SK-N-SH treated with all-trans-retinoic acid at 6 μM for 48 hours (cell line): ENCODE measurements around the gene CEP63.
"Not testable (repeated sequence)": the region's sequence is repeated elsewhere in the genome, so short reads cannot be mapped to it uniquely, and the experiment has no call there.

ENCODE experiments used
- ARNTL ChIP-seq: fragments of 450-650 bp; formaldehyde crosslinking; IDR thresholded peaks from 2 replicates; pipeline ENCODE4 v1.5.0; 2020; ENCODE audit warnings: low read depth, mild to moderate bottlenecking, moderate library complexity, borderline replicate concordance
- ESRRG ChIP-seq: fragments of 250-450 bp; sonication (Bioruptor Pico); IDR thresholded peaks from 2 replicates; pipeline ENCODE4 v1.6.1; 2021; ENCODE audit warnings: mild to moderate bottlenecking
- RARB ChIP-seq: fragments of 250-450 bp; sonication (Bioruptor Pico); IDR thresholded peaks from 2 replicates; pipeline ENCODE4 v1.8.0; 2021; ENCODE audit warnings: mild to moderate bottlenecking, moderate library complexity
- SNAI2 ChIP-seq: fragments of 250-450 bp; sonication (Bioruptor Pico); IDR thresholded peaks from 2 replicates; pipeline ENCODE4 v1.5.0; 2020; ENCODE audit warnings: mild to moderate bottlenecking, moderate library complexity
- TCF4 ChIP-seq: fragments of 250-450 bp; sonication (Bioruptor Pico); IDR thresholded peaks from 2 replicates; pipeline ENCODE4 v1.8.0; 2021; ENCODE audit warnings: mild to moderate bottlenecking, moderate library complexity, borderline replicate concordance
- ZFP30 ChIP-seq: fragments of 450-650 bp; formaldehyde crosslinking; IDR thresholded peaks from 2 replicates; pipeline ENCODE4 v1.5.0; 2022; ENCODE audit warnings: mild to moderate bottlenecking, moderate library complexity
- TF ChIP-seq, protein P1 (sequence below): fragments of 250-450 bp; sonication (Bioruptor Pico); IDR thresholded peaks from 2 replicates; pipeline ENCODE4 v1.5.1; 2020; ENCODE audit warnings: low read depth, mild to moderate bottlenecking, moderate library complexity
- TF ChIP-seq, protein P2 (sequence below): fragments of 250-450 bp; sonication (Bioruptor Pico); IDR thresholded peaks from 2 replicates; pipeline ENCODE4 v1.8.0; 2020; ENCODE audit warnings: mild to moderate bottlenecking, moderate library complexity, borderline replicate concordance

DNA sequence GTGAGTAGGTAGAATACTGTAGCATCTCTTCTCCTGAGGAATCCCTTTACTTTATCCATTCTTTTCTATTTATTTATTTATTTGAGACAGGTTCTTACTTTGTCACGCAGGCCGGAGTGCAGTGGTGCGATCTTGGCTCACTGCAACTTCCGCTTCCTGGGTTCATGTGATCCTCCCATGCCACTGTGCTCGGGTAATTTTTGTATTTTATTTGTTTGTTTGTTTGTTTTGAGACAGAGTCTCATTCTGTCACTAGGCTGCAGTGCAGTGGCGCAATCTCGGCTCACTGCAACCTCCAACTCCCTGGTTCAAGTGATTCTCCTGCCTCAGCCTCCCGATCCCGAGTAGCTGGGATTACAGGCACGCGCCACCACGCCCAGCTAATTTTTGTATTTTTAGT lies 58.9 kb downstream of the CEP63 start:
- TF ChIP-seq ZFP30; ESRRG (CRISPR knock-in tag); TCF4 (CRISPR knock-in tag); ARNTL (CRISPR knock-in tag); SNAI2; RARB (CRISPR knock-in tag): not testable (repeated sequence)
- TF ChIP-seq, protein P1, sequence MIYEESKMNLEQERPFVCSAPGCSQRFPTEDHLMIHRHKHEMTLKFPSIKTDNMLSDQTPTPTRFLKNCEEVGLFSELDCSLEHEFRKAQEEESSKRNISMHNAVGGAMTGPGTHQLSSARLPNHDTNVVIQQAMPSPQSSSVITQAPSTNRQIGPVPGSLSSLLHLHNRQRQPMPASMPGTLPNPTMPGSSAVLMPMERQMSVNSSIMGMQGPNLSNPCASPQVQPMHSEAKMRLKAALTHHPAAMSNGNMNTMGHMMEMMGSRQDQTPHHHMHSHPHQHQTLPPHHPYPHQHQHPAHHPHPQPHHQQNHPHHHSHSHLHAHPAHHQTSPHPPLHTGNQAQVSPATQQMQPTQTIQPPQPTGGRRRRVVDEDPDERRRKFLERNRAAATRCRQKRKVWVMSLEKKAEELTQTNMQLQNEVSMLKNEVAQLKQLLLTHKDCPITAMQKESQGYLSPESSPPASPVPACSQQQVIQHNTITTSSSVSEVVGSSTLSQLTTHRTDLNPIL (CRISPR knock-in tag) = not testable (repeated sequence)
- TF ChIP-seq, protein P2, sequence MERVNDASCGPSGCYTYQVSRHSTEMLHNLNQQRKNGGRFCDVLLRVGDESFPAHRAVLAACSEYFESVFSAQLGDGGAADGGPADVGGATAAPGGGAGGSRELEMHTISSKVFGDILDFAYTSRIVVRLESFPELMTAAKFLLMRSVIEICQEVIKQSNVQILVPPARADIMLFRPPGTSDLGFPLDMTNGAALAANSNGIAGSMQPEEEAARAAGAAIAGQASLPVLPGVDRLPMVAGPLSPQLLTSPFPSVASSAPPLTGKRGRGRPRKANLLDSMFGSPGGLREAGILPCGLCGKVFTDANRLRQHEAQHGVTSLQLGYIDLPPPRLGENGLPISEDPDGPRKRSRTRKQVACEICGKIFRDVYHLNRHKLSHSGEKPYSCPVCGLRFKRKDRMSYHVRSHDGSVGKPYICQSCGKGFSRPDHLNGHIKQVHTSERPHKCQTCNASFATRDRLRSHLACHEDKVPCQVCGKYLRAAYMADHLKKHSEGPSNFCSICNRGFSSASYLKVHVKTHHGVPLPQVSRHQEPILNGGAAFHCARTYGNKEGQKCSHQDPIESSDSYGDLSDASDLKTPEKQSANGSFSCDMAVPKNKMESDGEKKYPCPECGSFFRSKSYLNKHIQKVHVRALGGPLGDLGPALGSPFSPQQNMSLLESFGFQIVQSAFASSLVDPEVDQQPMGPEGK (CRISPR knock-in tag) = not testable (repeated sequence)
